NCI-H2107 treated with DMSO at 0.1 percent for 48 hours (cell line): ENCODE data around the gene LIPN.

Source experiments
- DNase-seq: peaks from one replicate; lab custom pipeline; 2025; ENCODE audit not compliant: unreplicated experiment; lab: John Stamatoyannopoulos, UW

Gene LIPN

DNA sequence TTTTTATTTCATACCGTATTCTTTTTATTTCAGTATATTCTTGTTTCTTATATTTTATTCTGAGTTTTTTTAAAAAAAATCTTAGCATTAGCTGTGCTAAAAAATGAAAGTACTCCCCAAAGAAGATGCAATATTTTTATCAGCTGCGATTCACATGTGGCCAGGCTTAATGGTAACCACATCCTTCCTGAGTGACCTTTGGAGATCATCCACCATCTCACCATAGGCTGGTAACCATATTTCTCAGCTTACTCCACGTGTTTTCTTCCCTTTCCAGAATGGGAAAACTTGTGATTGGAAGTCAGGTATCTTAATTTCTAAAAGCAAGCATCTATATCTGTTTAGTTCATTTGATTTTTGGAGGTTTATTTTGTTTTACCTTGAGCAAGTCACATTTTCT, 23.9 kb downstream of the LIPN start:
- DNase-seq, result no peak

DNA sequence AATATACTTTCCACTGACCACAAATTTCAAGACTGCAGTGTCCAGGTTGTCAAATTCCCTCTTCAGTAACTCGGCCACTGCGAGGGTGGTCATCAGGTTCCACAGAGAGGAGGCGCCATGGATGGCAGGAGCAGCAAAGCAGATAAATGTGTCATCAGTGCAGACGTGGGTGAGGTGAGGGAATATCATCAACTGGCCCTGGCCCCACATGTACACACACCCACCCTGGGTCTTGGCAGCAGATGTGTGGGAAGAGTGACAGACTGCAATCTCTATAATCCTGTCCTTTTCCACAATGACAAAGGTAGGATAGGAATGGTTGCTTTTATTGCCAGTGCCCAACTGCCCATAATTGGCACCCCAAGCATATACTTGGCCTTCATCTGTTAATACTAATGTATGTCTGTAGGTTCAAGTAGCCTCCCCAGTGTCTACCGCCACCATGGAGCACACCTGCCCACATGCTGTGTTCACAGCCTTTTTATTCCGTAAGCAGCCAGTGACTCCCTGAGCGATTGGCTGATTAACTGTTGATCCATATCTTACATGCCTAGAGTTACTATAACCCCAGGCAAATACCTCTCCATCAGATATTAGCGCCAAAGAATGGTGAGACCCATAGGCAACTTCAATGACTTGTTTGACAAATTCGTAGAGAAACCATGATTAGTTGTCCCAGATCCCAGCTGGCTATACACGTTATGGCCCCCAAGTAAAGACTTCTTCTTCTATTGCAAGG, 26.4 kb downstream of the LIPN start:
- DNase-seq, result no peak

DNA sequence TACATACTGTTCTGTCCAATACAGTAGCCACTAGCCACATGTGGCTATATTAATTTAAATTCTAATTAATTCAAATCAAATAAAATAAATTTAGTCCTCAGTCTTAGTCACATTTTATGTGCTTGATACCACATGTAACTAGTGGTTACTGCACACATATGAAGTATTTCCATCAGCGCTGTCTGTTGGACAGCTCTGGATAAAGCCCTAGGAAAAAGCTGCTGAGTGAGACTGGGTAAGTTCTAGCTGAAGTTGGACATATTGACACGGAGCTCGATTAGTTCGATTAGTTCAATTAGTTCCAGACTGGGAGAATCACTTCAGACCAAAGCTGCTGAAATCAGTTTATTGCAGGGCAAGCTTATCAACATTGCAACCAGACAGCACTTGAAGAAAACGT, 27.6 kb downstream of the LIPN start:
- DNase-seq, result no peak

DNA sequence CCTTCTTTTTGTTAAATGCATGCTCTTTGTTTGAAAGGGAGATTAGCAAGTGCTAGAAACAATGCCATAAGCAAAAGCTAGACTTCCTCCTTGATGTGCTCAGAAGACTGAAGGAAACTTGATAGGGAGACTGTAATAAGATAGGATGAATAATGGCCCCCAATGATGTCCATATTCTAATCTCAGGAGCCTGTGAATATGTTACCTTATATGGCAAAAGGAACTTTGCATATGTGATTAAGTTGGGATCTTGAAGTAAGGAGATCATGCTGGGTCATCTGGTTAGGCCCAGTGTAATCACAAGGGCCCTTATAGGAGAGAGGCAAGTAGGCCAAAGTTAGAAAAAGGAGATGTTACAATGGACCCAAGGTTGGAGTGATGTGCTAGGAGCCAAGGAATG, 29.1 kb downstream of the LIPN start:
- no peak for DNase-seq

DNA sequence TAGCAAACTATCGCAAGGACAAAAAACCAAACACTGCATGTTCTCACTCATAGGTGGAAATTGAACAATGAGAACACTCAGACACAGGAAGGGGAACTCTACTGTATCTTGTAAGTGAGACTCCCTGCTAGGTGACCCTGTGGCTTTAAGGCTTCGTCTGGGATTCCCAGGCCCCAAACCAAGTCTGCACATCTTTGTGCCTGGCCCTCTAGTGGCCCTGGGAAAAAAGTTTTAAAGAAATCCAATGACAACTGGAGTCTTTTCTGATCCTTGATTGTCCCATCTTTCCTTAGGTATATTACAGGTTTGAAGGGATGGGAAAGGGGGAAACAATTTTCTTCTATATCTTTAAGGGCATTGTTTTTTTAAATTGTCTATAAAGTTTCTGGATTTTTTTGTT, 32.1 kb downstream of the LIPN start:
- no peak for DNase-seq

DNA sequence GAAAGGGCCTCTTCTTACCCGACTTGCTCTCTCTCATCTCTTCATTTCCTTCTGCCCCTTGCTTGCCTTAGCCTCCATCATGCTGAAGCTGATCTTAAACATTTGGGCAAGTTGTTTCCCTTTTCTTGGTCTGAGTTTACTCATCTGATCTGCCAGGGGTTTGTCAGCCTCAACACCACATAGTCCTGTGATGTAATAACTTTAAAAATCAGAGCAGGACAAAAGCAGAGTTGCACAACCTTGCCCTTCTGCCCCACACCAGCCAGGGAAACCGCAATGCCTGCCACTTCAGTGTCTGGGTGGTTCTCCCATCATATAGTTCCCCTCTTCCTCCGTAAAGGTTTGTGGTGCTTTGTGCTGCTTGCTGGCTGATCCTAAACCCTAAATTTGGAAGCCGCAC, 32.8 kb downstream of the LIPN start:
- DNase-seq, result no peak

DNA sequence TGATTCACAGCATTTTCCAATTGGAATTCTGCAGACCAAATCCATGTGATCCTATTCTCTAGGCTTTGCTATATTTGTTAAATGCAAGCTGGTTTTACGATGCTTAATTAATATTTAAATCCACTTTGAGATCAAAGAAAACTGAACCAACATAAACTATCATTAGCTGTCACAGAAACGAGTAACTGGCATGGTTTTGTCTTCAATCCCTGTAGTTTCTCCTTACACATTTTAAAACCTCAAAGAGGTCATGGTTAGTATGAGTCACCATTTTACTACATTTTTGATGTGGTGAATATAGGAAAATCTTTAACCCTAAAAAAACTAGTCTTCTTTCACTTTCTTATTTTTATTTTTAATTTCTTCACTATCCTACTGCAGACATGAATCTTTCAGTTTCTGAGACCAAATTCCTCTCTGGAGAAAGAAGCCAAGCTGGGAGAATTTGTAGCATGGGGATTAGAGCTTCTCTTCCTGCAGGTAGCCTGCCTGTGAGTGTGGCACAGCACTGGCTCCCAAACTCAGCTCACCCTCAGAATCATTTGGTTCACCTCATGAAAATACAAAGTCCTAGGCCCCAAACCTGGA, 34.0 kb downstream of the LIPN start:
- no peak for DNase-seq

DNA sequence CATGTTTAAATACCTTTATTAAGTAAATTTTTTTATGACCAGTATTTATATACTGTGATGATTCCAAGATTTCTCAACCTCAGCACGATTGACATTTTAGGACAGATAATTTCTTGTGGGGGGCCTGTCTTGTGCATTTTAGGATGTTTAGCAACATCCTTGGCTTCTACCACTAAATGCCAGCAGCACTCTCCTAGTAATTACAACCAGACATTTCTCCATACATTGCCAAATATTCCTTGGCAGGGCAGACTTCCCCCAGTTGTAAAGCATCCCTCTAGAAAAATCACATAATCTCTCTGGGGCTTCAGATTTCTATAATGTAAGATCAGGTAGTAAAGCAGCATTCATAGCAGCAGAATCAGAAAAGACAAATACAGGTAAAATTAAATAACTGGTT, 34.9 kb downstream of the LIPN start:
- no peak for DNase-seq

DNA sequence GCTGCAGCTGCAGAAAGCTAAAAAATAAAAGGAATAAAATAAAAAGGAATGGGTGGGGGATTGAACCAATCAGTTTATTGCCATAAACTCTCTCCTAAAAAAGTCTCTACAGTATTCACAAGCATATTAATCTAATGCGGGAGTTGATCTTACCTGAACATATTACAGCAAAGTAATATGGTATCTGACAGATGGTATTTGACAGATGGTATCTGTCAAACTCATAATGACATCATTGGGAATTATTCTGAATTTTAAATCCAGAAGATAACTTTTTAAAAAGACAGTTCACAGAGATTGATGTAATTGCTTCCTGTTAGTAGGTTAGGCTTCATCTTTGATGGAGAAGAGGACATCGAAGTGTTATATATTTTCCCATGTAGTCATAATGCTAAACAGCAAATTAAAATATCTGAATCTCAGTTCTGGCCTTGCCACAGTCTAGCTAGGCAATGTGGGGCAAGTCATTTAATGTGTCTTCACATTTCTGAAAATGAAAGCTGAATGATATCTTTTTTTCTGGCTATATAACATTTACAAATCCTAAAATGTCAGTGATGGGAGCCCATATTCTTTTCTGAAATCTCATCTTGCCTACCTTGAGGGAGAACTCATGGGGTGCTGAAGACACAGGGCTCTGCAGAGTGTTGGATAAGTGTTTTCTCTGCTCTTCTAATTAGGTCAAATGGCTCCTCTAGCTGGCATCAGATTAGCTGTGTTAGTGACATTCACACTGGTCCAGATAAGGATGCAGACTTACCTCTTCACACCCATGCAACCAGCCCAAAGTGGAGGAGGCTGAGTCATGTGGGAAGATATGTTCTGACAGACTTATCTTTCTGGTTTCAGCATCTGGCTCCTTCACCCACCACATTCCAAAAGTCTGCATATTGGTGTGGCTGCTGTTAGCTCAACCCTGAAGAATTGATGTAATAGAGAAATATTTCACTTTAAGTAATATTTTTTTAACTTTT, 40.6 kb downstream of the LIPN start:
- no peak for DNase-seq

DNA sequence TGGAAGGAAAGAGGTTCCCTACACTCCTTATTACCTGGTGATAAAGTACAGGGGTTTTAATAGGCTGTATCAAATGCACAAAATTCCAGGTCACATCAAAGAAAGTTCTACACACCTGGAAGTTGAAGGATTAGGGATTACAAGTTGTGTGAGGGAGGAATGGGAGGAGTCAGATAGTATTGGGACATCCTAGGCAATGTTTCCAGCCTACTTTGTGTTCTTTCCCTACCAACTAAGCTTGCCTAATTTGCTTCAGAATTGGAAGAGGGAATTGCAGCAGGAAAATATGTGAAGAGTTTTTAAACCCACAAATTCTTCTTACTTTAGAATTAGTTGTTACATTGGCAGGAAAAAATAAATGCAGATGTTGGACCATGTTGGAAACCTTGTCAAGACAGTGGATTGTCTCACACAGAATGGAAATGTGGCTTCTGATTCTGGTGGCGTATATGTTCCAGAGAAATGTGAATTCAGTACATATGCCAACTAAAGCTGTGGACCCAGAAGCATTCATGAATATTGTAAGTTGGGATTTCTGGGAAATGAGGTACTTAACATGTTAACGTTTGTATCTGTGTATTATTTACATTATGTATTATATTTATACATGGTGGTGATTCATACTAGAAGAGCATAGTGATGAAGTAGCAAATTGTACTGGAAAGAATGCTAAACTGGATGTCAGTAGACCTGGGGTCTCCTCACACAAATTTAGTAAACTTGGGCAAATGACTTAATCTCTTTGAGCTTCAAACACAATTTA, 42.9 kb downstream of the LIPN start, which contains the start of gene LIPM:
Gene LIPM, plus strand, starts transcription at position 208 of the 763 bp plus-strand sequence. Its CDS starts 167 bp downstream, at position 375.
- no peak for DNase-seq

DNA sequence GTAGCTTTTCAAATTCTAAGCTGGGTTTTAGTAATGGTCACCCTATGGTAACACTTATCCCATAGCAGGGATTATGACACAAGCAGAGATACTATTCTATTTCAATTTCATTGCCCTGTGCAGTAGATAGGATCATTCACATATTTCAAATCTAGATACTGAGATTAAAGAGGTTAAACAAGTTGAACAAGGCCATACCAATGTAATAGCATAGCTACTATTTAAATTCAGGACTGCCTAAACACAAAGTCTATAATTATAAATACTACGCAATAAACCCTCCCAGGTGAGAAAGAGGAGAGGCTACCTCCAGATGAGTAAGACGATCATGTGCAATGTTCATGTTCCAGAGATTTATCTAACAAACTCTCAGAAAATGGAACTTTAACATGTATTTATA, 43.8 kb downstream of the LIPN start:
- DNase-seq, result no peak

DNA sequence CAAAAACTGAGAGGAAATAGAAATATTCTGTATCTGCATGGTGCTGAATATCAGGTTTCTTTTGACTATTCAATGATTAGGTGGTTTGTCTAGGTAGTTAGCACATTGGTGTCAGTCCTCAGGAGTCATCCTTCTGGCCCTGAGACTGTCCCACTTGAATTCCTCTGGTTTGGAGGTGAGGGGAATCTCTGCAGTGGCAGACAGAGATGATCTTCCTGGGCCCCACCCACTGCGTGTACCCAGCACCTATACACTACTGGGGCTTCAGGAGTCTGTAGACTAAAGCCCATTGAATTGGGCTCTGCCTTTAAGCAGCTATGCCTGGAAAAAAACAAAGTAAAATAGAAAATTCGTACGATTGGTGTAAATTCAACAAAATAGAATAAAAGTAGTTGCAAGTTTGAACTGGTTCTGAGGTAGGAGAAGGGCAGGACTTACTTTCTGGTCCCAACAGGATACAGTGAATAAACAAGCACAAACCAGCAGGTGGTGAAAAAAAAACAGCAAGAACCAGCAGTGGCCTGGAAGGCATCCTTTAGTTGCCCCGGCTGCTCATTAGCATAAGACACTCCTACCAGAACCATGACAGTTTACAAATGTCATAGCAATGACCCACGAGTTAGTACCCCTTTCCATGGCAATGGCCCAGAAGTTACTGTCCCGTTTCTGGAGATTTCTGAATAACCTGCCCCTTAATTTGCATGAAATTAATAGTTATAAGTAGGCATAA, 44.4 kb downstream of the LIPN start:
- DNase-seq, result no peak

DNA sequence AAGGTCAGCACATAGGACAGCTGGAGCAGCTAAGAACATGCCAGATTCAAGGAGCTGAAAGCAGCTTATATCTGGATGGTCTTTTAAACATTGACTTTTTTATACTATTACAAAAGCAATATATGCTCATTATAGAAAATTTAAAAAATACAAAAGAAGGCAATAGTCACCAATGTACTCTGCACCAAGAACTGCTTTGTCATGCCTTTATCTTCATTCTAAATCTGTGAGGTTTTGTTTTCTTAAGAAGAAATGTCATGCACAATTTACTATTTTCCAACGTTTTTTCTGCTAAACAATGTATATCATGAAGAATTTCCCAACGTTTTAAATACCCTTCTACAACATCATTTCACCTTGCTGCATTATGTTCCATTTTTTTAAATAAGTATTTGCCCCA, 45.5 kb downstream of the LIPN start:
- no peak for DNase-seq

DNA sequence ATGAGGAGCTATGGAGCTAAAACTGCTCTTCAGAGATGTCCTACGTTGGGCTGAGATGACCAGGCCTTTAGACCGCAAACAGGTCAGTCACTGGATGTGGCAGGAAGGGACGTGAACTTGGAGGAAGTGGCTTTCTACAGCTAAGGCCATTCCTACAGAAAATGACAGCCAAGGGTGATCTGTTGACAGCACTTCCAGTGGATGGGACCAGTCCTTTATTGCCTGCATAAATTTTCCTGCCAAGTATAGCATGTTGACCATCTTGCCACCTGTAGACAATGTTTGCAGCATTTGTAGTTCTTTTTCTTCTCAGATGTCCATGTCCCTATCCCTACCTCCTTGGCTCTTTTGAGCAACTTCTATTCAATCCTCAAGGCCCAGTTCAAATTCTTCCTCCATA, 46.1 kb downstream of the LIPN start:
- DNase-seq, result no peak

DNA sequence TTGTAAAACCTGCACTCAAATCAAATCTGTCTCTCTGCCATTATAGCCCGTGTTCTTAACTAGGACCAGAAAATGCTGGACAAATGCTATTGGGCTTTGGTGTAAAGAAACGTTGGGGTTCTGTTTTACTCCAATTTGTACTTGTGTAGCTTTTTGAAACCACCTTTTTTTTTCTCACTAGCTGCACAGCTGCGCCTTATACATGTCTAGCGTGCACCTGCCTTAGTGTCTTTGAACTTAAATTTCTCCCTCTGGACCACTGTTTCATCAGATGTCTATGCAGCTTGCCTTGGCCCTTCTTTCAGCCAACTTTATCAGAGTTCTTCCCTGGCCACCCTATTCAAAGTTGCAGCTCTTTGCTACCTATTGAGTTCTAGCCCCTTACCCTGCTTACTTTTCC, 49.8 kb downstream of the LIPN start:
- DNase-seq, result no peak

DNA sequence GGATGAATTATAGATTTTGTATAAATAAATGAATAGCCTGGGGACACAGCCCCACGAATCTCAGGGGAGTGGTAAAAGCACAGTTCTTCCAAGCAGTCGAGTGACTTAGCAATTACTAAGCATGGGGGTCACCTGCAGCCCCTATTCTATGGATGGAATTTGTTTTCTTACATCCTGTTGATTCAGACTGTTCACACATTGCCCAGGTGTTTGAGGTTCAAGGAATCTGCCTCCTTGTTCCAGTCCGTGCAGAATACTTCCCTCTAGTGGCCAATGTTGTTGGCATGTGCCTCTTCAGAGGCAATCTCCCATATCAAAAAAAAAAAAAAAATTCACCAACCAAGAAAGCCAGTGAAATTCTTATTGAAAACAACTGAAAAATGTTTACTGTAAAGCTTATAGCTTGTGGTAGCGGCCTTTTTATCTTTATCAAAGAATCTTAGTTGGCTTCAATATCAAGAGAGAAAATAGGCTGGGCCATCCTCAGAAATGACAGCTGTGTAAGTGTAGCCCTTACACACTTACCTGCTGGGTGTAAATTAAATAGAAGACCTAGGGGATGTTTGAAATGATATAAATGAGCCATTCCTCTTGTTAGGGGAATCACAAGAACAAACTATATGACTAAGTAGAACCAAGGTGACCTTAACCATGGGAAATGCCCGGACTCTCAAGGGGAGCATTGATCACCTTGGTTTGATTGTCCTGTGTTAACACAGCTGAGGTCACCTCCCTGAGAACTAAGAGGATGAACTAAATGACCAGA, 50.6 kb downstream of the LIPN start:
- peak; percentile 10 for DNase-seq

DNA sequence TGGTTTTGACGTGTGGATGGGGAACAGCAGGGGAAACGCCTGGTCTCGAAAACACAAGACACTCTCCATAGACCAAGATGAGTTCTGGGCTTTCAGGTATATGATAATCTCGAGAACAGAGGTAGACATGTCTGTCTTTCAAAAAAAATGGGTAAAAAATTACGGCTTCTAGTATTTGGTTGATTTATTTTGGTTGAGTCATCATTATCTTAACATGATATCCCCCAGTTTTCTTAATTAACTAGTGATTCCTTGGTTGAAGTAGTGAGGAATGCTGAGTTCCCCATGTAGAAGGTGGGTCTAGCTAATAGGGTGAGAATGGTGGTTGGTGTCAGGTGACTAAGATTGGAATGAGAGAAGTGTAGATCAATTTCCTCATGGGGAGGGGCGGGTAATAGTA, 53.4 kb downstream of the LIPN start:
- no peak for DNase-seq

DNA sequence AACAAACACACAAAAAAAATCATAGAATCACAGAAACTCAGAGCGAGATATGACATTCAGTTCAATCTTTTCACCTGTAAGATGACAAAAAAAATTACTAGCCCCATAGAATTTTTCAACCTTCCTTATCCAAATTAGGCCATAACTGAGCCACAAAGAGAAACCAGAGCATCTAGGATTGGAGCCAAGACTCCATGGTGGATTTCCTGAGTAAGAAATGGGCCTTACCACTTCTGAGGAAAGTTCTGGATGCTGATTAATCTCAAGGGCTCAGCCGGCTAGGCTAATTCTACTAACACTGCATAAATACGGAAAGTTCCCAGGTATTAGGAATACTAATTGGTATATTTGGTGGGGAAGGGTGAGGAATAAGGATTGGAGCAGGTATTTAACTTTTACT, 59.5 kb downstream of the LIPN start:
- DNase-seq, result no peak

DNA sequence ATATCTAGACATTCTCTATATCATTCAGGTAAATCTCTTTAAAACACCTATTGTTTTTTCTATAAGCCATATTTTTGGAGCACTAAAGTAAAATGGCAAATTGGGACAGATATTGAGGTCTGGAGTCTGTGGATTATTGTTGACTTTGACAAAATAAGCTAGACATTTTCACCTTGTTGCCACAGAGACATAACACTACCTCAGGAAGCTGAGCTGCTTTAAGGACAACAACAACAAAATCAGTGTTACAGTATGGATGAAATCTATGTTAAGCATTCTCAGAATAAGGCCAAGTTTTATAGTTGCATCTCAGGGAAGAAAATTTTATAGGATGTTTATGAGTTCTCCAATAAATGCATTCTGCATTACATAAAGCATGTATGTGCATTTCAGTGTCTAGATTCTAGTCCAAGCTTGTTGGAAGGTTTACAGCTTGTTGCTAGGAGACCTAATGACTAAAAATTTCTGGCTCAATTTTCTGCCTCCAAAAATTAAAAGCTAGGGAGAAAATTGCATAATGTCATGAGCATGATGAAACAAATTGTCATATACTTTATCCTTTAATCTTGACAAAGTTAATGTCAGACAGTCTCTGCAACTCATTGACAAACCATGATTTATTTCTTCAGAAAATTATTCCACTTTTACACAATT, 61.1 kb downstream of the LIPN start:
- no peak for DNase-seq
